ENCODE measurements around the gene EML2.

DNA sequence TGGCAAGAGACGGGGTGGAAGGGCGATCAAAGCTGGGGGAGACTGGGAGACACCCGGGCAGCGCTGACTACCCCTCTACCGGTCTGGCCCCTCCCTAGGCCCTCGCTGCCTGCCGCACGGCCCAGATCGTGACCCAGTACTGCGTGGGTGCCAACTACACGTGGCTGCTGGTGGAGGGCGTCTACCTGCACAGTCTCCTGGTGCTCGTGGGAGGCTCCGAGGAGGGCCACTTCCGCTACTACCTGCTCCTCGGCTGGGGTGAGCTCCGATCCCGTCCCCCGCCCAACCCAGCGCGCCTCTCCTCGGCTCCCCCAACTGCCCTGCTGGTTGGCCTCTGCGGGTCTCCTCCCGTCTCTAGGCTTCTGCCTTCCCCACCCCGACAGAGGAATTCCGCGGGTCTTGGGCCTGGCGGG, 37.7 kb upstream of the EML2 start:
- TF ChIP-seq CTCF (IDR thresholded peaks at IDR 0.05), result no peak
- no peak for TF ChIP-seq POLR2A (IDR thresholded peaks at IDR 0.05)

Data from uterus (tissue), 2 donors.